ENCODE results near the gene IL27RA.

Gene IL27RA

GRCh38 chr19:14089662-14090508 lies 58.3 kb downstream of the IL27RA start:
- H3K79me2 ChIP-seq (ENCODE audit: insufficient read depth, low read length) = peaks cover 24% of the 10 kb centered on the region
- peak; percentile 7; the same call in 1 of the 3 replicates for ATAC-seq (ENCODE audit: insufficient read depth, low read depth)
- peaks cover 29% of the 10 kb centered on the region for H3K4me1 ChIP-seq (ENCODE audit: insufficient read depth, low read length)
- H3K4me3 ChIP-seq (ENCODE audit: low read depth in 1 of 2, low read length in 2 of 2) = peak overlapping the region; percentile 62 to 81; a peak in 3 of 4 replicates
- DNase-seq = peak; percentile 61
- no peaks in the 10 kb centered on the region for H3K27me3 ChIP-seq (ENCODE audit: insufficient read depth, low read length, poor library complexity)
- H3K9me3 ChIP-seq (ENCODE audit: insufficient read depth, low read length, severe bottlenecking) = peaks cover 9% of the 10 kb centered on the region
- TF ChIP-seq CTCF (IDR thresholded peaks at IDR 0.05; ENCODE audit: borderline replicate concordance, extremely low read depth, low read length, poor library complexity, severe bottlenecking) = peak; percentile 21
- TF ChIP-seq EZH2 (IDR thresholded peaks at IDR 0.05; ENCODE audit: borderline replicate concordance, low read depth, low read length, severe bottlenecking) = no peak
- H3K36me3 ChIP-seq (ENCODE audit: insufficient read depth, low read length) = peaks cover 33% of the 10 kb centered on the region
- peak overlapping the region; percentile 77 for H3K27ac ChIP-seq (ENCODE audit: low read length)
- peak overlapping the region; percentile 79 for H2AFZ ChIP-seq (ENCODE audit: low read depth, low read length)
- peaks cover 18% of the 10 kb centered on the region for H4K20me1 ChIP-seq (ENCODE audit: insufficient read depth, low read length)
- H3K9ac ChIP-seq (ENCODE audit: low read depth, low read length) = peak overlapping the region; percentile 78
- H3K4me2 ChIP-seq (ENCODE audit: insufficient read depth, low read length) = peak overlapping the region; percentile 61

GRCh38 chr19:14090509-14091080 lies 59.0 kb downstream of the IL27RA start, which contains the start of gene SAMD1:
SAMD1 (minus strand) TSS chr19:14090751.
- TF ChIP-seq EZH2 (IDR thresholded peaks at IDR 0.05; ENCODE audit: borderline replicate concordance, low read depth, low read length, severe bottlenecking) (no peak), CTCF (IDR thresholded peaks at IDR 0.05; ENCODE audit: borderline replicate concordance, extremely low read depth, low read length, poor library complexity, severe bottlenecking) (no peak)
- peaks cover 33% of the 10 kb centered on the region for H3K36me3 ChIP-seq (ENCODE audit: insufficient read depth, low read length)
- H3K4me2 ChIP-seq (ENCODE audit: insufficient read depth, low read length) = peak within 1 kb of the TSS; percentile 81
- peak; percentile 93 for DNase-seq
- peak within 1 kb of the TSS; percentile 94 for H3K9ac ChIP-seq (ENCODE audit: low read depth, low read length)
- peak; percentile 59 for ATAC-seq (ENCODE audit: insufficient read depth, low read depth)
- H3K9me3 ChIP-seq (ENCODE audit: insufficient read depth, low read length, severe bottlenecking) = peaks cover 9% of the 10 kb centered on the region
- no peaks in the 10 kb centered on the region for H3K27me3 ChIP-seq (ENCODE audit: insufficient read depth, low read length, poor library complexity)
- H3K4me3 ChIP-seq (ENCODE audit: low read depth in 1 of 2, low read length in 2 of 2) = peak within 1 kb of the TSS; percentile 64 to 81
- peaks cover 24% of the 10 kb centered on the region for H3K79me2 ChIP-seq (ENCODE audit: insufficient read depth, low read length)
- H4K20me1 ChIP-seq (ENCODE audit: insufficient read depth, low read length) = peaks cover 18% of the 10 kb centered on the region
- H2AFZ ChIP-seq (ENCODE audit: low read depth, low read length) = peak within 1 kb of the TSS; percentile 79
- H3K4me1 ChIP-seq (ENCODE audit: insufficient read depth, low read length) = peaks cover 29% of the 10 kb centered on the region
- peak within 1 kb of the TSS; percentile 92 for H3K27ac ChIP-seq (ENCODE audit: low read length)

- Histone ChIP-seq H3K4me3 (ENCODE audit: low read depth in 1 of 2, low read length in 2 of 2) (peak overlapping the region; percentile 64 to 74), H3K36me3 (ENCODE audit: insufficient read depth, low read length) (peaks cover 32% of the 10 kb centered on the region), H4K20me1 (ENCODE audit: insufficient read depth, low read length) (peaks cover 18% of the 10 kb centered on the region), H3K27me3 (ENCODE audit: insufficient read depth, low read length, poor library complexity) (no peaks in the 10 kb centered on the region), H3K79me2 (ENCODE audit: insufficient read depth, low read length) (peaks cover 24% of the 10 kb centered on the region), H3K27ac (ENCODE audit: low read length) (peak overlapping the region; percentile 92), H3K4me2 (ENCODE audit: insufficient read depth, low read length) (peak overlapping the region; percentile 81), H3K9ac (ENCODE audit: low read depth, low read length) (peak overlapping the region; percentile 94), H3K4me1 (ENCODE audit: insufficient read depth, low read length) (peaks cover 29% of the 10 kb centered on the region), H2AFZ (ENCODE audit: low read depth, low read length) (peak overlapping the region; percentile 77), H3K9me3 (ENCODE audit: insufficient read depth, low read length, severe bottlenecking) (peaks cover 9% of the 10 kb centered on the region)
- TF ChIP-seq CTCF (IDR thresholded peaks at IDR 0.05; ENCODE audit: borderline replicate concordance, extremely low read depth, low read length, poor library complexity, severe bottlenecking) (no peak), EZH2 (IDR thresholded peaks at IDR 0.05; ENCODE audit: borderline replicate concordance, low read depth, low read length, severe bottlenecking) (no peak)
- ATAC-seq (ENCODE audit: insufficient read depth, low read depth) (peak; percentile 75), DNase-seq (peak; percentile 75)
Observed at GRCh38 chr19:14091081-14091812, 59.7 kb downstream of the IL27RA start.

All from DND-41 (cell line).